ENCODE results near the gene RARRES2. TPM values are rescaled to one million over a fixed set of nuclear protein-coding genes. Genes with fewer than 3 reads are reported as not detected.

RARRES2 gene
- total and polyA plus RNA-seq, 2 of the 13 experiments (the other 11 are each of a cell fraction or from before 2014, with no cell fraction given): 134 to 172 TPM

DNA sequence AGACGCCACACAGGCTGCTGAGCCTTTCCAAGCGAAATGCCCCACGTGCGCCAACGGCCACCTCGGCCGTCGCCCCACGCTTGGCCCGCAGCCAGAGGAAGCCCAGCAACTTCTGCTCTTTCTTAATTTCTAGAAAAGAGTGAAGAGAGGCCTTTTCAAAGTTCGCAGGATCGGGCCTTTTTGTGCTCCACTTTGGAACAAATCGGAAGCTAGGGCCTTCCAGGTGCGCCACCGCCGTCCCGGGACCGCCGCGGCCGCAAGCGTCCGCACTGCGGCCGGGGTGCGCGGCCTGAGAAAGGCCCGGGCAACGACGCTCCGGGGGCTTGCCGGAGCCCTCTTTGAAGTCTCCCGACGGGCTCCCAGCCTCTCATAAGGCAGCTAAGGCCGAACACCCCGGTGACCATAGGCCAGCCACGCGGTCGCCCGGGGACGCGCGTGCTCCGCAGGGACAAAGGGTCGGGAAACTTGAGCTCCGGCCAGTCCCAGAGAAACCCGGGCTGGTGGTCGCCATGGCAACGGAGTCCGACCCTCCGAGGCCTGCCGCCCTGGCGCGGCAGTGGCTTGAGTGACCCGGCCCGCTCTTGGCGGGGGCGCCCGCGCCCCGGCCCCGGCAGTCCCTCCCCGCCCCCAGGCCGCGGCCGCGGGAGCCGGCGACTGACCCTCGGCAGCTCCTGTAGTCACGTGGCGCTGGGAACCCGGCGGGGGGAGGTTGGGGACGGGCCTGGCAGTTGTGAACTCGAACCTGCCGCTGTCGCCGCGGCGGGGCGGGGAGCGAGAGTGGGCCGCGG, 26.9 kb upstream of the RARRES2 start, which contains the start of gene REPIN1 (continued):
- TF ChIP-seq HNRNPUL1 (IDR thresholded peaks at IDR 0.05; ENCODE audit: low read depth, low read length) (no peak), THAP7 (CRISPR knock-in tag; IDR thresholded peaks at IDR 0.05) (no peak; the same call in none of the 2 replicates), ZNF430 (CRISPR knock-in tag; IDR thresholded peaks at IDR 0.05) (peak; percentile 77), RBAK (CRISPR knock-in tag; IDR thresholded peaks at IDR 0.05) (no peak), BATF2 (CRISPR knock-in tag; IDR thresholded peaks at IDR 0.05) (peak; percentile 73; the same call in 1 of the 2 replicates), MNT (IDR thresholded peaks at IDR 0.05) (no peak), ZNF577 (CRISPR knock-in tag; IDR thresholded peaks at IDR 0.05; ENCODE audit: borderline replicate concordance, low read depth) (no peak; the same call in 1 of the 2 replicates), AKNA (CRISPR knock-in tag; IDR thresholded peaks at IDR 0.05; ENCODE audit: borderline replicate concordance) (no peak), ELF4 (CRISPR knock-in tag; IDR thresholded peaks at IDR 0.05; ENCODE audit: borderline replicate concordance) (0 out of 2 replicates have a peak, but pooled peaks have one; percentile 70)
- TF ChIP-seq, protein P1, sequence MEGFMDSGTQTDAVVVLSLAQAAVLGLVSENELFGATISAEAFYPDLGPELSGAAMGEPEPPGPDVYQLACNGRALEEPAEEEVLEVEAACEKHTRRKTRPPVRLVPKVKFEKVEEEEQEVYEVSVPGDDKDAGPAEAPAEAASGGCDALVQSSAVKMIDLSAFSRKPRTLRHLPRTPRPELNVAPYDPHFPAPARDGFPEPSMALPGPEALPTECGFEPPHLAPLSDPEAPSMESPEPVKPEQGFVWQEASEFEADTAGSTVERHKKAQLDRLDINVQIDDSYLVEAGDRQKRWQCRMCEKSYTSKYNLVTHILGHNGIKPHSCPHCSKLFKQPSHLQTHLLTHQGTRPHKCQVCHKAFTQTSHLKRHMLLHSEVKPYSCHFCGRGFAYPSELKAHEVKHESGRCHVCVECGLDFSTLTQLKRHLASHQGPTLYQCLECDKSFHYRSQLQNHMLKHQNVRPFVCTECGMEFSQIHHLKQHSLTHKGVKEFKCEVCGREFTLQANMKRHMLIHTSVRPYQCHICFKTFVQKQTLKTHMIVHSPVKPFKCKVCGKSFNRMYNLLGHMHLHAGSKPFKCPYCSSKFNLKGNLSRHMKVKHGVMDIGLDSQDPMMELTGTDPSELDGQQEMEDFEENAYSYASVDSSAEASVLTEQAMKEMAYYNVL (CRISPR knock-in tag; IDR thresholded peaks at IDR 0.05; ENCODE audit: borderline replicate concordance): no peak
- TF ChIP-seq, protein P2, sequence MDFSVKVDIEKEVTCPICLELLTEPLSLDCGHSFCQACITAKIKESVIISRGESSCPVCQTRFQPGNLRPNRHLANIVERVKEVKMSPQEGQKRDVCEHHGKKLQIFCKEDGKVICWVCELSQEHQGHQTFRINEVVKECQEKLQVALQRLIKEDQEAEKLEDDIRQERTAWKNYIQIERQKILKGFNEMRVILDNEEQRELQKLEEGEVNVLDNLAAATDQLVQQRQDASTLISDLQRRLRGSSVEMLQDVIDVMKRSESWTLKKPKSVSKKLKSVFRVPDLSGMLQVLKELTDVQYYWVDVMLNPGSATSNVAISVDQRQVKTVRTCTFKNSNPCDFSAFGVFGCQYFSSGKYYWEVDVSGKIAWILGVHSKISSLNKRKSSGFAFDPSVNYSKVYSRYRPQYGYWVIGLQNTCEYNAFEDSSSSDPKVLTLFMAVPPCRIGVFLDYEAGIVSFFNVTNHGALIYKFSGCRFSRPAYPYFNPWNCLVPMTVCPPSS (IDR thresholded peaks at IDR 0.05): no peak
- TF ChIP-seq, protein P3, sequence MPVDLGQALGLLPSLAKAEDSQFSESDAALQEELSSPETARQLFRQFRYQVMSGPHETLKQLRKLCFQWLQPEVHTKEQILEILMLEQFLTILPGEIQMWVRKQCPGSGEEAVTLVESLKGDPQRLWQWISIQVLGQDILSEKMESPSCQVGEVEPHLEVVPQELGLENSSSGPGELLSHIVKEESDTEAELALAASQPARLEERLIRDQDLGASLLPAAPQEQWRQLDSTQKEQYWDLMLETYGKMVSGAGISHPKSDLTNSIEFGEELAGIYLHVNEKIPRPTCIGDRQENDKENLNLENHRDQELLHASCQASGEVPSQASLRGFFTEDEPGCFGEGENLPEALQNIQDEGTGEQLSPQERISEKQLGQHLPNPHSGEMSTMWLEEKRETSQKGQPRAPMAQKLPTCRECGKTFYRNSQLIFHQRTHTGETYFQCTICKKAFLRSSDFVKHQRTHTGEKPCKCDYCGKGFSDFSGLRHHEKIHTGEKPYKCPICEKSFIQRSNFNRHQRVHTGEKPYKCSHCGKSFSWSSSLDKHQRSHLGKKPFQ (CRISPR knock-in tag; IDR thresholded peaks at IDR 0.05; ENCODE audit: insufficient replicate concordance): peak; percentile 44

Data from HepG2 (cell line).